GM03348 (cell line): ENCODE results near the gene PCBD1.

Experiments
- DNase-seq: peaks from one replicate; pipeline ENCODE4 v3.0.0; 2012; ENCODE audit warnings: low spot score

Gene PCBD1

DNA sequence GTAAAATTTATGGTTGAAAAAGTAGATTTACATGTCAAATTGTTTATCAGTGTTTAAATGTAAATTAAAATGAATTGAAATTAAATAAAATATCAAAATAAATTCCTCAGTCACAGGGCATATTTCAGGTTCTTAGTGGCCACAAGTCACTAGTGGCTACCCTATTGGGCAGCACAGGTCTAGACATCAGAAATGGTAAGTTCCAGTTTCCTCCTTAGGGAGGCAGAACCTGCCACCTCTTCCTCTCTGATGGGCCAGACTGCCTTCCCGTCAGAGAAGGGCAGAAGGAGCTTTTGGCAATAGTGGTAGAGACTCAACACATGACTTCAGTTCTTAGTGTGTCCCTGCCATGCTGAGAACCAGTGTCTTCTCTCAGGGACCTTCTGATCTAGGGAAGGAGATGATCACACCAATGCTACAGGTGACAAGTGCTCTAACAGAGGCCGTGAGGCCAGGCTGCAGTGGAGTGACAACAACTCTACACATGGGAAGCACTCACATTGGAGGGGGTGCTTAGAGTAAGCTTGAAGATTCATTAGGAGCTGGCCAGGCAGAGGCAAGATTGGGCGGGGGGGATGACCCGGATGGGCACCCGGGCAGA is 14.4 kb upstream of the PCBD1 start:
- no peak for DNase-seq

DNA sequence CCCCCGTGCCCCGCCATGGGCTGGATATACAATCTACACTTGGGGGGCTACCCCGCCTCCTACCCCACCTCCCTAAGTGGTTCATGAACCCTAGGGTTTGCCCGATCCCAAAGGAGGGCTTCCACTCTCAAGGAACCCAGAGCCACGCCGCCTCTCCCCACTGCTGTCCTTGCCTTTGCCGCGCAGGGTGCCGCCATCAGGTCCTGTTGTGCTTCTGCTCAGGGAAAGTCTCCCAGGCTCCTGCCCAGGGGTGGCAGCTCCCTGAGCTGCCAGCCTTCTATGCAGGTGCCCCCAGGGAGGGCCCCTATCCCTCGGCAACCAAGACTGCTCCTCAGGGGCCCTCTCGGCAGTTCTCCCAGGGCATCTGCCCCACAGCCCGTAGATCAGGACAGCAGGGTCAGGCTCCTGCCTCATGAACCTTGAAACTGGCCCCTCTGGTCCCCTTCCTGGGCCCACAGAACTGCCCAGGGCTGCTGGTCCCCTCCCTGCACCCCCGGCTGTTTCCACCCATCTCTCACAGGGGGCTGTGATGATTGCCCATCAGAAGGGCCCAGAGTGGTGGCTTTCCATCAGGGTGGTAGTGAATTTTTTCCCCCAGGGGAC is 13.0 kb upstream of the PCBD1 start:
- no peak for DNase-seq

DNA sequence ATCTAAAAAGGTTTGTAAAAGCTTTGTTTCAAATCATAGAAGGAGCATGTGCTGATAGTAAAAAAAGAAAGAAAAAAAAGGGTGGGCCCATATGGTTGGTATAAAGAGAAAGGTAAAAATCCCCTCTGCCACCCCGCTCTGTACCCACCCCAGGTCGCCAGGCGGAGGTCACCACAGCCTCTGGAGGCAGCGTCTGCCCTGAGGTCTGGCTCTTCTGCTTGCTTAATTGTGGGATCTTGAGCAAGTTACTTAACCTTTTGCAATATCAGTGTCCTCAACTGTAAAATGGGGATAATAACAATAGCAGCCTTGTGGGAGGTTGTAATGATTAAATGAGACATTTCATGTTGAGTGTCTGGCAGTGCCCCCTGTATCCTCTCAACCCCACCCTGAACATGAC is 10.7 kb upstream of the PCBD1 start:
- no peak for DNase-seq

DNA sequence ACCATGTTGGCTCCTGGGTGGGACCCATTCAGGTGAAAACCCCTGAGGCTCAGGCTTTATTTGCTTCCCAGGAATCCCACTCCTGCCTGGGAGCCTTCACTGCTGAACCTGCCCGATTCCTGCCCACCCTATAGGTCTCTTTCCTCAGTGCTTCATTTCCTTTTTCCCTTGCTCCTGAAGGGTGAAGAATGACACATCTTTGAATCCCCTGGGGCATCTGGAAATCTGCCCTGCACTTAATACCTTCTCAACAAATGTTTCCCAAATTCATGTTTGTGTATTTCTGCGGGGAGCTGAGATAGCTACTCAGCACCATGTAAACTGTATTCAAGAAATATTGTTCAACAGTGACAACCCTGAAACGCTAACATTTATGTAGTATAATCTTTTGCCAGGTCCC is 10.3 kb upstream of the PCBD1 start:
- no peak for DNase-seq

DNA sequence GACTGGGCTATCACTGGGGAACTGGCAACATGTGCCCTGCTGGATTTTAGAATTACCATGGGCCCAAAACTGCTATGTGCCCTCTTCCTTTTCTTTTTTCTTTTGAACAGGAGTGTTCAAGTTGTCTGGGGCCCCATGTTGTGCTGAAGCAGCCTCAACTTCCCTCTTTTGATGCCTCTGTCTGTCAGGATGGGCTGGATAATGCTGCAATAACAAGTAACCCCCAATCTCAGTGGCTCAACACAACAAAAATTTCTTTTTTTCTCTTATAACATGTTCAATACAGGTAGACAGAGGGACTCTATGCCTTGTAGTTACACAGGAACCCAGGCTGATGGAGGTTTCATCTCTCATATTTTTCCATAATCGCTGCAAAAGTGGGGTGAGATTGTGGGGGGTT is 8.2 kb upstream of the PCBD1 start:
- DNase-seq = no peak

DNA sequence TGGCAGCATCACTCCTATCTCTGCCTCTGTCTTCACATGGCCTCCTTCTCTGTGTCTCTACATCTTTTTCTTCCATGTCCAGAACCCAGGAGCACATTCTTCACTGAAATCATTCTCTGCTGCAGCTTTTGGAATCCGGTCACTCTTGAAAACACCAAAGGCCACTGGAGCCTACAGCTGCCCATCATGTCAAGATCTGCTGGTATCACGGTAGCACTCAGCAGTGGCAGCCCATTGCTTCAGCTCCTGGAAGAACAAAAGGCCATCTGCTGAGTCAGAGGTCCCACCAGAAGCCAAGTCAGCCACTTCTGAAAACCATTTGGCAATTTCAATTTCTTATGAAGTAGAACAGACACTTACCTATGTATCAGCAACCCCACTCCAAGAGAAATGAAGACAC is 6.1 kb upstream of the PCBD1 start:
- DNase-seq = no peak

DNA sequence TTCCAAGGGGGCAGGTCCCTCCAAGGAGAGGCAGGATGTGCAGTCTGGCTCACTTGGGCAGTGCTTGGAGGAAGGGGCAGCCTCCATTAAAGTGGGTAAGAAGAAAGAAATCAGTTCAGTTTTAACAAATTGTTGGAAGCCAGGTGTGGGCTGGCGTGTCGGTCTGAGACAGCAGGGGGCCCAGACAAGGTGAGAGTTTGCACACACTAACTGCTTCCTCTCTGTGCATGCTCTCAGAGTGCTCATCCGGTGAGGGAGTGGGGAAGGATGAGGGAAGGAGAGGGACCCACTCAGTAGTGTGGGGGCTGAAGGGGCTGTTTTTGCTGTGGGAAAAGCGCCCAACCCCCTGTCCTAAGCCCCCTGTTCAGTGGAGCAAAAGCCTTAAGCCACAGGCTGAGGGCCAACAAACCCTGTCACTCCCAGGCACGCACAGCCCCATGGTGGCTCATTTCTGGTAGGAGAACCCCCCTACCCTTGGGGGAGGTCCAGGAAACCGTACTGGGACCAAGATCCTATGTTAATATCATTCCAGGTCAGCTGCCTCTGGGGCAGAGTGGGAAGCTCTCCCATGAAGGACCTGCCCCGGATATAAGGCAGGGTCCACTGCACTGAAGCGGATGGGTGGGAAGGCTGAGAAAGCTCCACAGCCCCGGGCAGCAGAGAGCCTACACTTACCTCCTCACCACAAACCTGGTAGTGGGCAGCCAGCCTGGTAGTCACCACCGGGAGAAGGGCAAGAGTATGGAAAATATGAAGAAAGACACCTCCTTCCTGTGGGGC is 5.1 kb upstream of the PCBD1 start:
- no peak for DNase-seq

DNA sequence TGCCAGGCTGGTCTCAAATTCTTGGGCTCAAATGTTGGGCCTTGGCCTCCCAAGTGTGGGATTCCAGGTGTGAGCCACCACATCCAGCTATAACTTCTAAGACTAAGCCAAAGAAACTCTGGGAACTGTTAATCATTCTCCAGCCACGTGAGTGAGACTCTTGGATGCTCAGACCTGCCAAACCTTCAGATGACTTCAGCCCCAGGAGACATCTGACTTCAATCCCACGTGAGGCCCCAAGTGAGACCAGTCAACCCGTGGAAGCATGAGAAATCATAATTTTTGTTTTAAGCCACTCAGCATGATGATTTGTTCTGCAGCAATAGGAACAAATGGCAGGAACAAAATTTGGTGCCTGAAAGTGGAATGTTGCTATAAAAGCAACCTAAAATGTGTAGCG is 4.3 kb upstream of the PCBD1 start:
- no peak for DNase-seq

DNA sequence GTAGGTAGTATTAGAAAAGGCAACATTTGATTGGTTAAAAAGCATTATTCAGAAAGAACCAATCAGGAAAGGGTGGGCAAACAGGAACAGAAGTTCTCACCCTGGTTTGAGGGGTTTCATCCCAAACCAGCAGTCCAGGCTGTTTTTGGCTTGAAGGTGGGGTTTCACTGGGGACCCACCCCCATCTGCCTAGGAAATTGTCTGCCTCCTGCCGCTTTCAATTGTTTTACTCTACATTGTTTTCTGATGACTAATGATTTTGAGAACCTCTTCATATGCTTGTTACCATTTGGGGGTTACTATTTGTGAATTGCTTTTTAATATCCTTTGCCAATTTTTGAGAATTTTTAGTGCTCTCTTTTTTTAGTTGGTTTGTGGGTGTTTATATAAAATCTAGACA is 3.3 kb upstream of the PCBD1 start:
- DNase-seq = peak; percentile 35

DNA sequence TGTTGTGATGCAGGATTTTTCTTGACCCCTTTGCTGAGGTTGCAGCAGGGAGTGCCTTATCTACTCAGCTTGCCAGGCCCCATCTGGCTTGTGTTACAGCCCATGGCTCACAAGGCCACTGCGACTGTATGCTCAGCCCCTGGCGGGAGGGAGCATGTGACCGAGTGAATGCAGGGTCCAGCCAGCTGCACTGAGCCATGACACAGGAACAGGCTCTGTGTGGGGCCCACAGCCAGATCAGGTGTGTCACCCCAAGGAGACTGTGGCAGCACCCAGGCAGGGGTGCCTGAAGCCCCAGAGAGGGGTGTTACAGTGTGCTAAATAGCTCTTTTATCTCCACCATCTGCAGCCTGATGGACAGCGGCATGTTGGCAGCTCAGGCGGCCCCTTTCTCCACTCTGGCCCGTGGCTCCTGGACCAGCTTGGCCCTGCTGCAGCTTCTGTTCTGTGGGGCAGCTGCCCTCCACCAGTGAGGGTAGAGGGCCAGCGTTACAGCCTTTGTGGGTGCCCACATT is 2.6 kb upstream of the PCBD1 start:
- no peak for DNase-seq

DNA sequence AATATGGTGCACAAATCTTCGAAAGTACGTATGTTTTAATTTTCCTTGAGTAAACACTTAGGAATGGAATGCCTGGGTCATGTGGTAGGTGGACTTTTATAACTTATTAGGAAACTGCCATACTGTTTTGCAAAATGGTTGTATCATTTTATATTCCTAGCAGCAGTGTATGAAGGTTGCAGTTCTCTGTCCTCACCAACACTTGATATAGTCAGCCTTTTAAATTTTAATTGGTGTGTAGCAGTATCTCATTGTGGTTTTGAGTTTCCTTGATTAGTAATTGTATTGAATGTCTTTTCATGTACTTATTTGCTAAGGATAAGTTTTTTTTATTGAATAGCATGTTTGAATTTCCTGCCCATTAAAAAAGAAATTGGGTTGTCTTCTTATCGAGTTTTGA is 926 bp upstream of the PCBD1 start:
- no peak for DNase-seq

DNA sequence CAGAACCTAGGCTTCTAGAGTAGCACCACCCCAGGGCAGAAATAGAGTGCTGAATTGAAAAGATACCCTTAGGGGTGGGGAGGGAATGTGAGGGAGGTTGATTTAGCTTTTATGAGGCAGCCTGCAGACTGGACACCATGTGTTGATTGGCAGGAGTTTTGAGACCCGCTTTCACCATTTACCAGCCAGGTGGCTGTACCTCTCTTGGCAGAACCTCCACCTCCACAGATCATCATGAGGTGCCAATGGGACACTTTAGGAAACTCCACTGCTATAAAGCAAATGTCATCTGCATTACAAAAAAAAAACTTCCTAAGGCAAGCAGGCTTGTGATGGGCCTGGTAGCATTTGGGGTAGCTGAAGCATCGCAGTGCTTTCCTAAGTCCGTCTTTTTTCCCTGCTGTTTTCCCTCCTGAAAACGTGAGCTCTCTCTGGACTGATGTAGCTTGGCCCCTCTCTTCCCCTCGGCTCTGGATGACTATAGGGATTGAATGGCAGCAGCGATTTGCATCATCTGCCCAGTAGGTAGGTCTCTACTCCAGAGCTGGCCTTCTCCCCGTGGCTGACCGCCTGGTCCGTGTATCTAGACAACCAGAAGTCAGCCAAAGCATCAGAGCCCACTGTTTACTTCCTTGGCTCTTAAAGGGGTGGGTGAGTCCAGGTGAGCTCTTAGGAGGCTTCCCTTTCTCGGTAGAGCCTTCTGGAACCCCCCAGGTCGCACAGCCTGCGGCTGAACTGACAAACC is 1.3 kb downstream of the PCBD1 start:
- no peak for DNase-seq

DNA sequence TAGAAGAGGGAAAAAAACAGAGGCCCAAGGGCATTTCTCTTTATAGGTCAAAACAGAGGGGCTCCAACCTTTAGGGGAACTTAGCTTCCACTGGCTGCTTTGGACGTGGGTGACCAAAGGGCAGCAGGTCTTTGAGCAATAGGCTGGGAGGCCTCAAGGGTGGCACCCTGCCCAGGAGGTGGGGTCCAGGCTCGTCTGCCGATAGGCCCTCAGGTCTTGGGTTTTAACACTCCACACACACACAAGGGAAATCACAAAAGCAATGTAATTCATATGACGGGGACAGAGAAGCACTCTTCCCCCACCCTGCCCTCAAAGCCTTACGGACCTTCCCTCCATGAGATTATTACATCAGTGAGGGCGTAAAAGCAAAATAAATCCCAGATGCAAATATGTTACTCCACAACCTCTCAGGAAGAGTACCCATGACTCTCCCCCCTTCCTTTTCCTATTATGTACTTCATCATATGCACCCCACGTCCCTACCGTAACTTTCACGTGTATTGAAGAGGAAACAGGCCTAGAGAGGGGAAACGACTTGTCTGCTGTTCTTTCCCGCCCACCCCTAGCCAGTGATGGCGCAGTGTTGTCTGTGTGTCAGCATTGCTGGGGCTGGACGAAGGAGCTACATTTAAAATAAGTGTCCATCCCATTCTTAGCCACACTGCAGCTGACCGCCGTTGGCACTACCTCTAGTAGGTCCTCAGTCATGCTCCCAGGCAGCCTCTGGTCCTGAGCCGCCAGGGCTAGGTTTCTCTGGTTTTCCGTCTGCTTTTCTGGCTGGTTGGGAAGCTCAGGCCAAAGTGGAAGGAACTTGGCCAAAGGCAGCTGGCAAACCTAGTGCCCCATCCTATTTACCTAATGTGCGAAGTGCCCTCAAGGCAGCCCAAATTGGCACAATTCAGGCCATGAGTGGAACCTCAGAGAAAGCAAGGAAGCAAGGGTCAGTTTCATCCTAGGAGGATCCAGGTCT is 2.1 kb downstream of the PCBD1 start:
- DNase-seq = no peak

DNA sequence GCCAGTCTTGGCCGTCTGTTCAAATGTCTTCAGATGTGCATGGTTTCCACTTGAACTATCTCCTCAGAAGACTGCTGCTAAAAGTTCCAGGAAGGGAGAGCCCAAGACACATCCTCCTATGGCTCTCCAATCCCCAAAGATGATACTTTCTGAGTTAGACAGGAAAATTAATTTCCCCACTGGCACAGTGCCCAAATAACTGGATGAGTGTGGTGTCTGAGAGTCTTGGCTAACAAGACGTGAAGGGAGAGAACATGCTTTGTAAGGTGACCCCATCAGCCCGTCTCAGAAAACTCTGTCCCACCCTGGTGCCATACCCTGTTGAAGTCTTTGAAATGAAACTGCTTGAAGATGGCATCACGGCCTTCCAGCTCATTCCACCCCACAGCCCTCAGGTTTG is 2.9 kb downstream of the PCBD1 start:
- no peak for DNase-seq

DNA sequence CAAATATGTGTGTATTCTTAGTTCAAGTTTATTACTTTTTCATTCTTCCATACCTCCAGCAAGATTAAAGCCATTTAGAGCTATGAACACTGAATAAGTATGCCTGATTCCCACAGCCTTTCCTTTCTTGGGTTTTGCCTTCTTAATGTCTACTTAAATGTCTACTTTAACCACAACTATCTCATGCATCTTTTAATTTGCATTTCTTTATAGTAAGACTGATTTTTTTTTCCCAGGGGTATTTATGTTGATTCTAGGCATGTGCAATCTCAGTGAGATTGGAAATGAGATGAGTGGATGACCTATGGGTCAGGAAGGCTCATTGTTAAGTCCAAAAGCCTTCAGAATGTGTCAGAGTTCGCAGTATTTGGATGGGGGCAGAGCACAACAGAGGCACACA is 3.6 kb downstream of the PCBD1 start:
- DNase-seq = no peak

DNA sequence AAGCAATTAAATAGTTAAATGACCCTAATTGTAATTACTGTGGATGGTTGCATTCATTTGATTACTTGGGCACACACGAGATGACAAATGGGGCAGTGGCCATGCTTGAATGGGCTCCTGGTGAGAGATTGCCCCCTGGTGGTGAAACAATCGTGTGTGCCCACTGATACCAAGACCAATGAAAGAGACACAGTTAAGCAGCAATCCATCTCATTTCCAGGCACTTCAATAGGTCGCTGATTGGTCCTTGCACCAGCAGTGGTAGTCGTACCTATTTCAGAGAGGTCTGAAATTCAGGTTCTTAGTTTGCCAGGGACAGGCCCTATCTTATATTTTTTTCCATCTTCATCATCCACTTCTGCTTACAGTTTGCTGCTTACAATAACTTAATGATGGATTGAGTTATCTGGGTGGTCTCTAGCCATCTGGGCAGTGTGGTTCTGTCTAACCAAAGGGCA is 8.3 kb downstream of the PCBD1 start:
- peak; percentile 84 for DNase-seq

DNA sequence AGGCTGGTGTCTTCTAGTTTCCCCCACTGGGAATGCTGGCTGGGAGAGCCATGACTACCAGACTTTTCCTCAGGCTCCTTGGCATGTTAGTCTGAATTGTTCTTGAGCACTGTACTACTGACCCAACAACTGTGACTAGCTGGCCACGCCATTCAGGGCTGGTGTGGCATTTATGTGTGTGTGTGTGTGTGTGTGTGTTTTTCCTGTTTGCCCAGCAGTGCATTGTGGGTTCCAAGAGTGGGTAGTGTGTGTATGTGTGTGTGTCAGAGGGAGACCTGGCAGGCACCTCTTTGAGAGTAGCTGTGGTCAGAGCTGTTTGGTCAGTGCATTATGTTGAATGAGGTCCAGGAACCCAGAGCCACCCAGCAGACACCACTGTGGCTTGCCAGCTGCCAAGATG is 9.2 kb downstream of the PCBD1 start:
- DNase-seq = no peak

DNA sequence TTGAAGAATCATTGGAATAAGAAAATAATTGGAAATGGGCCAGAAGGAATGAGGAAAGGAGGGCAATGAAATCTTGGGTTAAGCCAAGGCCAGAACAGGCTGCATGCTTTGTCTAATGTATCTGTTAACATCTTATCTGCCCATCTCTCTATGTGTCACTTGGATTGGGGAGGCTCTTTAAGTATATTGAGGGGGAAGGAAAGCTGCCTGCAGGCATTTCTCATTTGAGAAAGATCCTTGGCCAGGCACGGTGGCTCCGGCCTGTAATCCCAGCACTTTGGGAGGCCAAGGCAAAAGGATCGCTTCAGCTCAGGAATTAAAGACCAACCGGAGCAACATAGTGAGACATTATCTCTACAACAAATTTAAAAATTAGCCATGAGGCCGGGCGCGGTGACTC is 14.3 kb downstream of the PCBD1 start:
- no peak for DNase-seq

DNA sequence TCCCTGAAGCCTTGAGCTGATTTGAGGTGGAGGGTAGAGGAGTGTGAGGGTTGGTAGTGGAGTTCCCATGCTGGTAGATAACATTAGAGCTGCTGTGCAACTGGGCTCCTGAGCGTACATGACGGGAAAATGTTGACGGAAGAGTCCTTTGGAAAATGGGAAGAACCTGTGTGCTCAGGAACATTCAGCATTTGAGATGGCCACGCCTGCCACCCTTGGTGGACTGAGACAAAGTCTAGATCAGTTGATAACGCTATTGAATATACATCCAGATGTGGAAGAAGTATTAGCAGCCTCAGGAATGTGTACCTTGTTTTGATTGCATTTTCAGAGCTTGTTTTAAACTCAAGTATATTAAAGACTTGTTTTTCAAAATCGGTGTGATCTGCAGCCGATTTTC is 16.1 kb downstream of the PCBD1 start:
- no peak for DNase-seq

DNA sequence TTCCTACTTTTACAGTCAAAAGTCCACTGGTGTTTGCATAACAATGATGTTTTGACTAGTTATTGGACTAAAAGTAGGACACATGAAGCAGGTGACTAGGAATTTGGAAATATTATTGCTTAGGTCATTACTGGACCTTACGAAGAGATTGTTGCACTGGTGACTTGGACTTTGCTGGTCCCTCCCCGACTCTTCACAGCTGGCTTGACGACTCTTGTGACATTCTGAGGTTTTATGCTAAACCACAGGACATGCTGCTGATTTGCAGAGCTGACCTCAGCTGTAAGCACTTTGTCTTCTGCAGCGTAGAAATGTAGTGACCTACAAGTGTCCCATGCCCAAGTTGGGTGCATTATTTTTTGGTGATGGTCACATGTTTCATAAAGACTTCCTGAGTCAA is 21.9 kb downstream of the PCBD1 start:
- no peak for DNase-seq

DNA sequence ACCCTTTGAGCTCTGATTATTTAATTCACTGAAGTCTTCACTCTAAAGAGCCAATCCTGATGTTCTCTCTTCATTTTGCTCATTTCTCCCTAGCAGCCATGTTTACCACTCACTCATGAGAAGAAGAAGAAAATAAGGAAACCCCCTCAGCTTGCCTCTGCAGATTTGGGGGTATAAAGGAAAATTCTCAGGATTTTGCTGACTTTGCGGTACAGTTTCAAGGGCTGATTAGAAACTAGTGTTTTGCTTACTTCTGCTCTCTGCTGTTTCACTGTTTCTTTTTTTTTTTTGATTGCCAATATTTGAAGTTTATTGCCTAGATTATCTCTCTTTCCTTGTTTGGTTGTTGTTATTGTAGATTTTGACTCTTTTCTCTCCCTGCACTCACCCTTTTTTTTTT is 23.4 kb downstream of the PCBD1 start:
- no peak for DNase-seq
